ENCODE measurements around the gene WAC. TPM values are rescaled to one million over a fixed set of nuclear protein-coding genes. Genes with fewer than 3 reads are reported as not detected.
"Not testable (repeated sequence)": the region's sequence is repeated elsewhere in the genome, so short reads cannot be mapped to it uniquely, and the experiment has no call there.

WAC gene, protein sequence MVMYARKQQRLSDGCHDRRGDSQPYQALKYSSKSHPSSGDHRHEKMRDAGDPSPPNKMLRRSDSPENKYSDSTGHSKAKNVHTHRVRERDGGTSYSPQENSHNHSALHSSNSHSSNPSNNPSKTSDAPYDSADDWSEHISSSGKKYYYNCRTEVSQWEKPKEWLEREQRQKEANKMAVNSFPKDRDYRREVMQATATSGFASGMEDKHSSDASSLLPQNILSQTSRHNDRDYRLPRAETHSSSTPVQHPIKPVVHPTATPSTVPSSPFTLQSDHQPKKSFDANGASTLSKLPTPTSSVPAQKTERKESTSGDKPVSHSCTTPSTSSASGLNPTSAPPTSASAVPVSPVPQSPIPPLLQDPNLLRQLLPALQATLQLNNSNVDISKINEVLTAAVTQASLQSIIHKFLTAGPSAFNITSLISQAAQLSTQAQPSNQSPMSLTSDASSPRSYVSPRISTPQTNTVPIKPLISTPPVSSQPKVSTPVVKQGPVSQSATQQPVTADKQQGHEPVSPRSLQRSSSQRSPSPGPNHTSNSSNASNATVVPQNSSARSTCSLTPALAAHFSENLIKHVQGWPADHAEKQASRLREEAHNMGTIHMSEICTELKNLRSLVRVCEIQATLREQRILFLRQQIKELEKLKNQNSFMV
- 100 to 1,000 TPM; 136 to 146 TPM for total RNA-seq

DNA sequence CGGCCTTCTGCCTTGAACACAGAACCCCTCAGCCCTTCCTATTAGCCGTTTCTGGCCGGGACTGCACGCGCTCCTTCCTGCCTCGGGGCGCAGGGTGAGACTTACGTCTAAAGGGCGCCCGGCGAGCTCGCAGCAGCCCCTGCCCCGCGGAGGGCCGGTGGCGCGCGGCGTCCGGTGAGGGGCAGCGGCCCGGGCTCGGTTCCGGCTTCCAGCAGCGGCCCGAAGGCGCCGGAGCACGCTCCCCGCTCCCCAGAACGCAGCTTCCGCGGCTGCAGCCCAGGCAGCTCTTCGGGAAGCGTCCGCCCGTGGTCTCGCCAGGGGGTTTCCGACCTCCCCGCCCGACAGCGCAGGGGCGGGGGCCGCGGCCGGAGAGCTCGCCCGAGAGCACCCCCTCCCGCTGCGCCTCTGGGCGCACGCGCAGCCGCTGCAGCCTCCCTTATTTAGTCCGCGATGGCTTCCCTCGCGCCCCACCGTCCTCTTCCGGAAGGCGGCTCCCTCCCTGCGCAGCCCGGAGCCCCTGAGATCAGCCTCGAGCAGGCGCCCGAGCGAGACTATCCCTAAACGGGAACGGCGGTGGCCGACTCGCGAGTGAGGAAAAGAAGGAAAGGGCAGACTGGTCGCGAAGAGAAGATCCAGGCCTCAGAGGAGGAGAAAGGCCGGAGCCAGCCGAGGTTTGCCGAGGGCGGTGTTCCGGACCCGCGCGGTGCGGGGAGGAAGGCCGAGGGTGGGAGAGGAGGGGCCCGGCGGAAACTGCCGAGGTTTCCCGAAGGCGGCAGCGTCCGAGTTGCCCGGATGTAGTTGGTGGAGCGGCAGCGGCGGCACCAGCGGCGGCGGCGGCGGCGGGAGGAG, at the start of gene WAC:
Gene WAC (plus strand): TSS at position 782 of the 849 bp plus-strand sequence. CDS start 462 bp downstream, outside the sequence.
- Mint-ChIP-seq H3K27me3 (no peaks in the 10 kb centered on the region), H3K4me3 (peak within 1 kb of the TSS; percentile 98), H3K9me3 (no peaks in the 10 kb centered on the region), H3K4me1 (ENCODE audit: low read depth in 2 of 2) (peaks cover 47 to 64% of the 10 kb centered on the region in 2 donors), H3K27ac (peak within 1 kb of the TSS; percentile 97 to 99), H3K36me3 (peaks cover 39% of the 10 kb centered on the region)
- DNase-seq (ENCODE audit: low spot score) (peak; percentile 98), ATAC-seq (peak; percentile 90 to 93)

DNA sequence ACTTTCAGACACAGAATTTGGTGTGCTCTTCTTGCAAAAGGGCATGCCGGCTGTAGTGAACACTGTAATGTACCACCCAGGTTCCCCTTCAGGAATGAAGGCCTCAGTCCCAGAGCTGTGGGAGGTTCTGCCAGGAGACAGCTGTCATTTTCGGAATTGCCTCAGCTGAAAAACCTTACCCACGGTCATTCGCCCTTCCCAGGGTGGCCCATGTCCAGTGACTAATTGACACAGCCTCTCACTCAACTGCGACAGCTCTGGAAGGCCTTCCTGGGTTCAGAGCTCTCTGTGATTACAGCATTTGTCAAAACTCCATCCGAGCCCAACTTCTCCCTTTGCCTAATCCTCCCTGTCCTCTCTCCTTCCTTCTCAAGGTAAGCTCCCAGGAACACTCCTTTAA, 43.7 kb upstream of the WAC start:
- ATAC-seq (no peak), DNase-seq (ENCODE audit: low spot score) (no peak)
- Mint-ChIP-seq H3K4me1 (ENCODE audit: low read depth in 2 of 2) (peaks cover 0 to 12% of the 10 kb centered on the region in 2 donors), H3K27me3 (peaks cover 5 to 14% of the 10 kb centered on the region in 2 donors), H3K4me3 (no peak overlapping the region), H3K27ac (no peak overlapping the region), H3K9me3 (no peaks in the 10 kb centered on the region), H3K36me3 (peaks cover 4% of the 10 kb centered on the region)

DNA sequence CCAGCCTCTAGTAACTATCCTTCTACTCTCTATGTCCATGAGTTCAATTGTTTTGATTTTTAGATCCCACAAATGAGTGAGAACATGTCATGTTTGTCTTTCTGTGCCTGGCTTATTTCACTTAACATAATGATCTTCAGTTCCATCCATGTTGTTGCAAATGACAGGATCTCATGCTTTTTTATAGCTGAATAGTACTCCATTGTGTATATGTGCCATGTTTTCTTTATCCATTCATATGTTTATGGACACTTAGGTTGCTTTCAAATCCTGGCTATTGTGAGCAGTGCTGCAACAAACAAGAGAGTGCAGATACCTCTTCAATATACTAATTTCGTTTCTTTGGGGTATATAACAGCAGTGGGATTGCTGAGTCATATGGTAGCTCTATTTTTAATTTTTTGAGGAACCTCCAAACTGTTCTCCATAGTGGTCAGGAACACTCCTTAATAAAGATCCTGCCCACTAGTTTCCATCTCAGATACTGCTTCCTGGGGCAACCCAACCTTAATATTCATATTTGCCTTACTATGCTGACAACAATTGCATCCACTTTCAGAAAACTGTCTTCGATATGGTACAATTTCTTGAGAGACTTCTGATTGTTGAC, 42.6 kb upstream of the WAC start:
- not testable (repeated sequence) for H3K9me3 Mint-ChIP-seq; ATAC-seq; DNase-seq (ENCODE audit: low spot score); H3K27ac Mint-ChIP-seq; H3K36me3 Mint-ChIP-seq; H3K4me3 Mint-ChIP-seq
- Mint-ChIP-seq H3K27me3 (peaks cover 5 to 14% of the 10 kb centered on the region in 2 donors), H3K4me1 (ENCODE audit: low read depth in 2 of 2) (peaks cover 0 to 12% of the 10 kb centered on the region in 2 donors)

DNA sequence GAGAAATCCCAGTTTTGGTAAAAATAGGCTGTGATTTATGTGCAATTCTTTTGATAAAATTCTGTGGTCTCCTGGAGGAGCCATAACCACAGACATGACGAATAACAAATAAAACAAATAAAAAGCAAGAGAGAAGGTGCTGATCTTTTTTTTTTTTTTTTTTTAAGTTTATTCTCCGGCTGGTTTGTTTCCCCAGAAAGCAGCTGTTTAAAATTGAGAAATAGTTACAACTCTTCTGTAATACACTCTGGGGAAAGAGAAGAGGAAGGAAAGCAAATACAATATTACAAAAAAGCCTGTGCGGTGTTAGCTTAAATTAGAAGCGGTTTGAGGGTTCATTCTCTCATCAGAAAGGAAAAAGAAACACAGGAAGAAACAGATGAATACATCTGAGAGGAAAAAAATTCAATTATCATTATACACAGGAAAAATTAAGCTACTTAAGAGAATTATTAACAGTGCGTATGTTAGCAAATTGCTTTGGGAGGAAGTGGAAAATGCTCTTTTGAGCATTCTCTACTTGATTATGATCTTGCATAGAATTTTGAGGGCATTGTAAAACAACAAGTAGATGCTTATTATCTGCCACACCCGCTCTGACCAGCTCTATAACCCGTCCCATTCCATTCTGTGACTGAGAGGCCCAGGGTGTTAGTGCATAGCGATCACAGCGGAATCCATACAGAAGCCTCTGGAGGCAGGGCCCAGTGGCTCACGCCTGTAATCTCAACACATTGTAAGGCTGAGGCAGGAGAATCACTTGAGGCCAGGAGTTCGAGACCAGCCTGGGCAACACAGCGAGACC, 40.6 kb upstream of the WAC start:
- H3K9me3 Mint-ChIP-seq, result no peaks in the 10 kb centered on the region
- H3K27ac Mint-ChIP-seq, result no peak overlapping the region
- peaks cover 0 to 8% of the 10 kb centered on the region in 2 donors for H3K4me1 Mint-ChIP-seq (ENCODE audit: low read depth in 2 of 2)
- H3K27me3 Mint-ChIP-seq, result peaks cover 6 to 20% of the 10 kb centered on the region in 2 donors
- DNase-seq (ENCODE audit: low spot score), result no peak
- ATAC-seq, result no peak
- no peak overlapping the region for H3K4me3 Mint-ChIP-seq
- H3K36me3 Mint-ChIP-seq, result peaks cover 4% of the 10 kb centered on the region

DNA sequence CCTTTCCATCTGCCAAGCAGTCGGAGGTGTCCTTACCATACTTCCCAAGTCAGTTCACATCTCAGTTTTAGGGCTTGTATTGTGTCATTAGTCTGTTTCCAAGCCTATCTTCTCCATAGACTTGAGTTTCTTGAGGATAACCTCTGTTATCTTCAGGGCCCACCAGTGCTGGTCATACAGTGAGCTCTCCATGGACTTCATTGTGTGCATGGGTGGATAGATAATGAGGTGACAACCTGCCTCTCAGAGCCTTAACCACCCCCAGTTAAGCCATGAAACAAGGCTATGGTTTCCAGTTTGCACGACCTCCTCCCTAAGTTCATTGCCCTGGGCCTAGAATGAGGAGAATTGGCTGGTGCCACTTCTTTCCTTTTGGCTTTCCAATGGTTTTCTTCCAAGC, 38.5 kb upstream of the WAC start:
- H3K27ac Mint-ChIP-seq, result no peak overlapping the region
- peaks cover 4% of the 10 kb centered on the region for H3K36me3 Mint-ChIP-seq
- ATAC-seq, result no peak
- H3K27me3 Mint-ChIP-seq, result peaks cover 7 to 10% of the 10 kb centered on the region in 2 donors
- no peak for DNase-seq (ENCODE audit: low spot score)
- no peaks in the 10 kb centered on the region for H3K4me1 Mint-ChIP-seq (ENCODE audit: low read depth in 2 of 2)
- no peaks in the 10 kb centered on the region for H3K9me3 Mint-ChIP-seq
- H3K4me3 Mint-ChIP-seq, result no peak overlapping the region

DNA sequence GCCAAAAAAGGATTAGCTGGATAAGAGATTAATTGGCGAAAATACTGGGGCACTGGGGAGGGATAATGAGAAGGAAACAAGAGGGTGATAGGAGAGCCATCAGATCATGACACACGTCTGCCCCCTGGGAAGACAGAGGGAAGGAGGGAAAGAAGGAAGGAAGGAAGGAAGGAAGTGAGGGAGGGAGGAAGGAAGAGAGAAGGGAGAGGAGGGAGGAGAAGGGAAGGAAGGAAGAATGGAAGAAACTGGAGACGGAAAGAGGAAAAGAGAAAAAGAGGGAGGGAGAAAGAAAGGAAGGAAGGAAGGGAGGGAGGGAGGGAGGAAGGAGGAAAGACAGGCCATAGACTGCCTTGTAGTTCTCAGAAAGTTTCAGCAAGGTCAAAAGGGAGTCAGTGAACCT, 37.8 kb upstream of the WAC start:
- no peak overlapping the region for H3K4me3 Mint-ChIP-seq

DNA sequence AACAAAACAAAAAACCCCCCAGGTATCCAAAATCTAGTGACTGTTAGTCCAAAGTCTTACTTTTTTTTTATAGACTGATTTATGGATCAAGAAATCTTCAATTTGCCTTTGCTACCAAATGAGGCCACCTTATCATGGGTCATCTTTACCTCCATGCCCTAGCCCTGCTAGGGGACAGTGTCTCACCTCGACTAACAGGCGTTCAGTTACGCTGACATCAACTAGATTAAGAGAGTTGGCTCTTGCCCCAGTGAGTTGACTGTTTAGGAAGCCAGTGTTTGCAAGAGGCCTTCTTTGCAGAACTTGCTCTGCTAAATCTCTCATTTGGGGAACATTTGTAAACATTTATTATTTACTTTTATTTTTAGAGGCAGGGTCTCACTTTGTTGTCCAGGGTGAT, 36.9 kb upstream of the WAC start:
- DNase-seq (ENCODE audit: low spot score), result no peak
- ATAC-seq, result no peak
- H3K36me3 Mint-ChIP-seq, result no peaks in the 10 kb centered on the region
- H3K9me3 Mint-ChIP-seq, result no peaks in the 10 kb centered on the region
- no peaks in the 10 kb centered on the region for H3K4me1 Mint-ChIP-seq (ENCODE audit: low read depth in 2 of 2)
- H3K27ac Mint-ChIP-seq, result no peak overlapping the region
- no peak overlapping the region for H3K4me3 Mint-ChIP-seq
- peaks cover 4 to 13% of the 10 kb centered on the region in 2 donors for H3K27me3 Mint-ChIP-seq

More for the DNA sequence above, 37.8 kb upstream of the WAC start:
- H3K27me3 Mint-ChIP-seq, result peaks cover 7 to 13% of the 10 kb centered on the region in 2 donors
- H3K4me1 Mint-ChIP-seq (ENCODE audit: low read depth in 2 of 2), result no peaks in the 10 kb centered on the region
- H3K36me3 Mint-ChIP-seq, result peaks cover 4% of the 10 kb centered on the region
- DNase-seq (ENCODE audit: low spot score), result no peak
- ATAC-seq, result no peak
- no peaks in the 10 kb centered on the region for H3K9me3 Mint-ChIP-seq
- H3K27ac Mint-ChIP-seq, result no peak overlapping the region

DNA sequence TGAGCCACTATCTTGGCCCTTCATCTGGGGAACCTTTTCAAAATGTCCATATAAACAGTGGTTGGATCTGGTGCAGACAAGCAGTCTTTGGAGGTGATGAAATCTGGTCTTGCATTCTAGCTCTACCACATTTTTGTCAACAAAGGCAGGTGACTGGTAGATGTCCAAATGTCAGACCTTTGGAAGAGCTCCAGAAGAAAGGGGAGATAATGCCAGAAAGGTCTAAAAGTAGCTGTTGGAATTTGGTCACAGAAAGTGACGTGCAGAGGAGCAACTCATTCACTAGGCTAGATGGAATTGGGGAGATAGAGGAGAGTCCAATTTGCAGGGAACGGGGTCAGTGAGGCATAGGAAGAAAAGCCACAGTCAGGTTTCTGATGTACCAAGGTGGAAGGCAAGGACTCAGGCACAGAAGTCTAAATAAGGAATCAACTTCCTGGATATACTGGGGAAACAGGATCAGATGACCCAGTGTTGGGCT, 36.4 kb upstream of the WAC start:
- Mint-ChIP-seq H3K4me1 (ENCODE audit: low read depth in 2 of 2) (no peaks in the 10 kb centered on the region), H3K27ac (no peak overlapping the region), H3K27me3 (peaks cover 2 to 13% of the 10 kb centered on the region in 2 donors), H3K4me3 (no peak overlapping the region), H3K36me3 (no peaks in the 10 kb centered on the region), H3K9me3 (no peaks in the 10 kb centered on the region)
- ATAC-seq (no peak), DNase-seq (ENCODE audit: low spot score) (no peak)

DNA sequence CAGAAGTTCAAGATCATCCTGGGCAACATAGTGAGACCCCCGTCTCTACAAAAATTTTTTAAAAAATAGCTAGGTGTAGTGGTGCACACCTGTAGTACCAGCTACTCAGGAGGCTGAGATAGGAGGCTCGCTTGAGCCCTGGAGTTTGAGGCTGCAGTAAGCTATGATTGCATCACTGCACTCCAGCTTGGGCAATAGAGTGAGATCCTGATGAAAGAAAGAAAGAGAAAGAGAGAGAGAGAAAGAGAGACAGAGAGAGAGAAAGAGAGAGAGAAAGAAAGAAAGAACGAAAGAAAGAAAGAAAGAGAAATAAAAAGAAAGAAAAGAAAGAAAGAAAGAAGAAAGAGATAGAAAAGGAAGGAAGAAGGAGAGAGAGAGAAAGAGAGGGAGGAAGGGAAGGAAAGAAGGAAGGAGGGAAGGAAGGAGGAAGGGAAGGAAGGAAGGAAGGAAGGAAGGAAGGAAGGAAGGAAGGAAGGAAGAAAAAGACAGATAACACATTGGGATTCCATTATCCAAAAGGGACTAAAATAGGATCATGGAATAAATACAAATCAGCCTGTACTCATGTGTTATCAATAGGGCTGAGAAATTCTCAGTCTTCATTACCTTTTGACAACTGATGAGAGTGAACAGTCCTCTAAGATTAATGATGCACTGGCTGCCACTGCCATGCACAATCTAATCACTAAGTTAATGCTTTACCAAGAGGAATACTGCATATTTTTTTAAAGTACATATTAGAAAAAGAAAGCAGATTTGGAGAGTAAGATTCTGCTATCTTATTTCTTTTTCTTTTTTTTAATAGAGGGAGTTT, 35.4 kb upstream of the WAC start:
- Mint-ChIP-seq H3K4me1 (ENCODE audit: low read depth in 2 of 2) (no peaks in the 10 kb centered on the region), H3K27ac (peak overlapping the region in 1 of 2 donors; percentile 8), H3K36me3 (no peaks in the 10 kb centered on the region), H3K9me3 (no peaks in the 10 kb centered on the region), H3K4me3 (no peak overlapping the region), H3K27me3 (peaks cover 2 to 13% of the 10 kb centered on the region in 2 donors)
- DNase-seq (ENCODE audit: low spot score) (no peak), ATAC-seq (no peak)

DNA sequence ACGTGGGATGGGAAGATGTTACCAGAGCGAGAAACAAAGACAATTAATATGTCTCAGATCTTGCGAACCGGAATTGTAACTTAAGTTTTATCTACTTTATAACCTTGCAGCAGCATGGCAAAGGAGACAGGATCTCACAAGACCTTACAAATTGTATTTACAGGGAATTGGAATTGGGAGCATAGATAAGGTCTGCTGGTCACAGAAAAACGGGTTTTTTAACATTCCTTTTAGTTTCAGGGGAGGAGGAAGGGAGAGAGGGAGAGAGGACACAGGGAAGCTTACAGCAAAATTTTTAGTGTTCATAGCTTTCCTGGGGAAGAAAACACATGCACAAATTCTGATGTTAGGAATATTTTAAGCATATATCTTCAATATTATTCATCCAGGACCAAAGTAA, 32.7 kb upstream of the WAC start:
- H3K27ac Mint-ChIP-seq; H3K4me1 Mint-ChIP-seq (ENCODE audit: low read depth in 2 of 2); ATAC-seq; H3K4me3 Mint-ChIP-seq; H3K9me3 Mint-ChIP-seq; DNase-seq (ENCODE audit: low spot score); H3K36me3 Mint-ChIP-seq: not testable (repeated sequence)
- H3K27me3 Mint-ChIP-seq, result peaks cover 2 to 13% of the 10 kb centered on the region in 2 donors

DNA sequence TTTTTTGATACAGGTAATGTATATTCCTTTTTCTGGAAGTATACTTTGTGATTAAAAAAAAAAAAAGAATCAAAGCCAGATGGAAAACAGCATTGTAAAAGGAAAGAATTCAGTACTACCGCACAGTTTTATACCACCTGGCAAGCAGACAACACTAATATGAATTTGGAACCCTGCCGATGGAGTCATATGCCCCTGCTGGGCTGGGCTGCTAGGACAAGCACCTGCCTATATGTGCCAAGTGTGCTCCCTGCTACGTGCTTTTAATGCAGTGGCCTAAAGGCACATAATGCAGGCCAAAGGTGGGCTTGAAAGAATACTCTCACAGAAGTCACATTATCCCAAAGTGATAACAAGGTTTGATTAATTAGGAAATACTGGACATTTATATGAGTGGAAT, 29.8 kb upstream of the WAC start:
- Mint-ChIP-seq H3K27me3 (peaks cover 0 to 7% of the 10 kb centered on the region in 2 donors), H3K4me1 (ENCODE audit: low read depth in 2 of 2) (no peaks in the 10 kb centered on the region), H3K9me3 (no peaks in the 10 kb centered on the region), H3K36me3 (no peaks in the 10 kb centered on the region), H3K27ac (no peak overlapping the region), H3K4me3 (no peak overlapping the region)
- DNase-seq (ENCODE audit: low spot score) (no peak), ATAC-seq (no peak)

DNA sequence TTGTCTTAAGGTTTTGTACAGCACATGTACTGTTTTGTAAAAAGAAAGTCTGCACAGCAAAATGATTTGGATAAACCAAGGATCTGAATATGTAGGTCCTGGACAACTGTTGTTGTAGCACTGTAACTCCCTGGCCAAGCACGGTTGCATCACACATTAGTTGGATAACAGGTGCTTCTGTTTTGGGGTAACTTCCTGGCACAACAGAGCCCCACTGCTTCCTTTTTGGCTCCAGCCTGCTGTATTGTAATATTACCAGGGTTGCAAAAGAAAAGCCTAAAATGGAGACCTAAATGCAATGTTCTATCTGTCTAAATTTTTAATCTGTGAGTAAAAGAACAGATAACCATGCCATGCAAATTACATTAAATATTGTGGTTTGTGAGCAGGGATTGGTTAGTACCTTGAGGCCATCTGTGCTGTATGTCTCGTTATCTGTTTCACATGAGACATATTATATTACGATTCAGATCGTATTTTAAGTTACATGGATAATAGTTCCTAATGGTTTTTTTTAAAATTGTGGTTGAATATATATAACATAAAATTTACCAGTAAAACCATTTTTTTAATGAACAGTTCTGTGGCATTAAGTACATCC, 27.5 kb upstream of the WAC start:
- Mint-ChIP-seq H3K4me1 (ENCODE audit: low read depth in 2 of 2) (no peaks in the 10 kb centered on the region), H3K9me3 (no peaks in the 10 kb centered on the region), H3K27ac (no peak overlapping the region), H3K4me3 (no peak overlapping the region), H3K36me3 (no peaks in the 10 kb centered on the region), H3K27me3 (no peaks in the 10 kb centered on the region)
- DNase-seq (ENCODE audit: low spot score) (no peak), ATAC-seq (no peak)
